ENCODE data around the gene LBR.

DNA sequence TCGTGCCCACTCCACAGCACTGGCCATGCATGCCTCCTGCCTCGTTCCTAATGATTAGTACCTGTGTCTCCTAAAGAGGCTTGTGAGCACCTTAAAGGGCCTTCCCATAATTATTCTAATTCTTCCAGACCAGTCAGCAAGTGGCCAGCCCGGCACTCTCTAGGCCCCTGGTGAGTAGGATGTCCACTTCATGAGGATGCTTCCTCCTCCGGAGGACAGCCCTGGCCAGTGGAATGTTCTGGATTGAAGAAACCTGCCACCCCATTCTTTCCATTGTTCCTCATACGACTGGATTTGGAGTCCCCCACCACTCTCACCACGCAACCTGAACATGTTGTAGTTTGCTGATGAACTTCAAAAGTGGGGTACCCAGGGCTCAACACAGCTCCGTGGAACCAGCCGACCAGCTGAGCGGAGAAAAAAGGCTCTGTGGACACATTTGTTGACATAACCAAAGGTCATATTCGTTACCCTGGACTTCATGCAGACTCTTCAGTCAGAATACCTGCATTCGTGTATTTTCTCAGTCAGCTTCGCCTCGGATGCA, 46.7 kb upstream of the LBR start:
- no peak for TF ChIP-seq EP300 (IDR thresholded peaks at IDR 0.05)
- TF ChIP-seq, protein P1, sequence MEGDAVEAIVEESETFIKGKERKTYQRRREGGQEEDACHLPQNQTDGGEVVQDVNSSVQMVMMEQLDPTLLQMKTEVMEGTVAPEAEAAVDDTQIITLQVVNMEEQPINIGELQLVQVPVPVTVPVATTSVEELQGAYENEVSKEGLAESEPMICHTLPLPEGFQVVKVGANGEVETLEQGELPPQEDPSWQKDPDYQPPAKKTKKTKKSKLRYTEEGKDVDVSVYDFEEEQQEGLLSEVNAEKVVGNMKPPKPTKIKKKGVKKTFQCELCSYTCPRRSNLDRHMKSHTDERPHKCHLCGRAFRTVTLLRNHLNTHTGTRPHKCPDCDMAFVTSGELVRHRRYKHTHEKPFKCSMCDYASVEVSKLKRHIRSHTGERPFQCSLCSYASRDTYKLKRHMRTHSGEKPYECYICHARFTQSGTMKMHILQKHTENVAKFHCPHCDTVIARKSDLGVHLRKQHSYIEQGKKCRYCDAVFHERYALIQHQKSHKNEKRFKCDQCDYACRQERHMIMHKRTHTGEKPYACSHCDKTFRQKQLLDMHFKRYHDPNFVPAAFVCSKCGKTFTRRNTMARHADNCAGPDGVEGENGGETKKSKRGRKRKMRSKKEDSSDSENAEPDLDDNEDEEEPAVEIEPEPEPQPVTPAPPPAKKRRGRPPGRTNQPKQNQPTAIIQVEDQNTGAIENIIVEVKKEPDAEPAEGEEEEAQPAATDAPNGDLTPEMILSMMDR (IDR thresholded peaks at IDR 0.05), result no peak
- no peak for TF ChIP-seq POLR2A (IDR thresholded peaks at IDR 0.05; ENCODE audit: low read depth)

Measured in esophagus muscularis mucosa (tissue), 4 donors.